Neural progenitor cell (in vitro differentiated cells): ENCODE results near the gene SLC6A11. TPM values are rescaled to one million over a fixed set of nuclear protein-coding genes. Genes with fewer than 3 reads are reported as not detected.

Source experiments
- DNase-seq: peaks from one replicate; pipeline ENCODE4 v3.0.0-alpha.2; 2016; ENCODE audit warnings: low spot score
- H2AFZ ChIP-seq: fragments of 200-600 bp; sonication (generic); replicated peaks from 2 replicates; pipeline ENCODE4 v1.6.1; 2016; ENCODE audit warnings: antibody characterized with exemption
- H3F3A ChIP-seq: fragments of 200-600 bp; sonication (generic); 2 replicates; pipeline ENCODE4 v1.6.1; 2016; ENCODE audit warnings: antibody characterized with exemption, low read depth
- H3K27ac ChIP-seq: fragments of 200-600 bp; sonication (generic); 2 replicates; pipeline ENCODE4 v1.5.1; 2016; ENCODE audit warnings: mild to moderate bottlenecking
- H3K27me3 ChIP-seq: fragments of 200-600 bp; sonication (generic); 2 replicates; pipeline ENCODE4 v1.6.1; 2016; ENCODE audit warnings: mild to moderate bottlenecking, moderate library complexity
- H3K36me3 ChIP-seq: fragments of 200-600 bp; sonication (generic); 2 replicates; pipeline ENCODE4 v1.5.1; 2016
- H3K4me1 ChIP-seq: fragments of 200-600 bp; sonication (generic); 2 replicates; pipeline ENCODE4 v1.6.1; 2016; ENCODE audit warnings: mixed run types
- H3K4me2 ChIP-seq: fragments of 200-600 bp; sonication (generic); 2 replicates; pipeline ENCODE4 v1.6.1; 2016
- H3K4me3 ChIP-seq: fragments of 200-600 bp; sonication (generic); 2 replicates; pipeline ENCODE4 v1.5.1; 2016
- H3K79me2 ChIP-seq: fragments of 200-600 bp; sonication (generic); 2 replicates; pipeline ENCODE4 v1.6.1; 2016; ENCODE audit warnings: low read depth
- H3K9ac ChIP-seq: fragments of 200-600 bp; sonication (generic); 2 replicates; pipeline ENCODE4 v1.6.1; 2016
- H3K9me3 ChIP-seq: fragments of 200-600 bp; sonication (generic); 2 replicates; pipeline ENCODE4 v1.5.1; 2016; ENCODE audit warnings: low read depth
- H4K20me1 ChIP-seq: fragments of 200-600 bp; sonication (generic); 2 replicates; pipeline ENCODE4 v1.6.1; 2016; ENCODE audit warnings: low read depth
- H3K27ac Mint-ChIP-seq: 3 replicates; pipeline ENCODE4 v1.8.0; 2021; ENCODE audit warnings: mixed read lengths
- H3K27me3 Mint-ChIP-seq: 2 replicates; pipeline ENCODE4 v1.8.0; 2022; ENCODE audit warnings: low read depth, mild to moderate bottlenecking, inconsistent platforms, moderate library complexity, mixed read lengths; ENCODE audit not compliant: insufficient read depth
- H3K36me3 Mint-ChIP-seq: 3 replicates; pipeline ENCODE4 v1.8.0; 2021; ENCODE audit warnings: mixed read lengths
- H3K4me1 Mint-ChIP-seq: 3 replicates; pipeline ENCODE4 v1.8.0; 2021; ENCODE audit warnings: mixed read lengths
- H3K4me3 Mint-ChIP-seq: 3 replicates; pipeline ENCODE4 v1.8.0; 2021; ENCODE audit warnings: mild to moderate bottlenecking, moderate library complexity, mixed read lengths
- H3K9me3 Mint-ChIP-seq: 3 replicates; pipeline ENCODE4 v1.8.0; 2020; ENCODE audit warnings: mixed read lengths
- EZH2 ChIP-seq: fragments of 200-600 bp; sonication (generic); IDR thresholded peaks from 2 replicates; pipeline ENCODE4 v1.6.1; 2017; ENCODE audit warnings: antibody characterized with exemption, mild to moderate bottlenecking, moderate library complexity
- EZH2phosphoT487 ChIP-seq: fragments of 200-600 bp; sonication (generic); IDR thresholded peaks from 2 replicates; pipeline ENCODE4 v1.6.1; 2017; ENCODE audit warnings: antibody characterized with exemption
- total RNA-seq: library from RNA; depleted of rRNA; stranded (reverse); fragments of >200 nt; gene quantifications from 2 replicates; pipeline ENCODE4 v1.2.3, GENCODE V29; 2015; ENCODE audit warnings: low replicate concordance
- TF ChIP-seq, protein P1 (sequence below): fragments of 200-600 bp; sonication (generic); IDR thresholded peaks from 2 replicates; pipeline ENCODE4 v1.5.1; 2017; ENCODE audit warnings: antibody characterized with exemption, mild to moderate bottlenecking

SLC6A11 gene
- total RNA-seq, 1 donor from 2014 or later = 0.86 TPM

GRCh38 chr3:10988001-10988665, 172.1 kb downstream of the SLC6A11 start:
- Histone ChIP-seq H3K9me3 (no peaks in the 10 kb centered on the region), H3K9ac (no peak overlapping the region), H3K4me1 (no peaks in the 10 kb centered on the region), H3K27me3 (peaks cover 33% of the 10 kb centered on the region), H3F3A (peaks cover 11% of the 10 kb centered on the region), H2AFZ (no peak overlapping the region), H3K27ac (no peak overlapping the region), H3K4me2 (no peak overlapping the region), H3K36me3 (no peaks in the 10 kb centered on the region), H3K4me3 (no peak overlapping the region), H3K79me2 (no peaks in the 10 kb centered on the region), H4K20me1 (no peaks in the 10 kb centered on the region)
- TF ChIP-seq, protein P1, sequence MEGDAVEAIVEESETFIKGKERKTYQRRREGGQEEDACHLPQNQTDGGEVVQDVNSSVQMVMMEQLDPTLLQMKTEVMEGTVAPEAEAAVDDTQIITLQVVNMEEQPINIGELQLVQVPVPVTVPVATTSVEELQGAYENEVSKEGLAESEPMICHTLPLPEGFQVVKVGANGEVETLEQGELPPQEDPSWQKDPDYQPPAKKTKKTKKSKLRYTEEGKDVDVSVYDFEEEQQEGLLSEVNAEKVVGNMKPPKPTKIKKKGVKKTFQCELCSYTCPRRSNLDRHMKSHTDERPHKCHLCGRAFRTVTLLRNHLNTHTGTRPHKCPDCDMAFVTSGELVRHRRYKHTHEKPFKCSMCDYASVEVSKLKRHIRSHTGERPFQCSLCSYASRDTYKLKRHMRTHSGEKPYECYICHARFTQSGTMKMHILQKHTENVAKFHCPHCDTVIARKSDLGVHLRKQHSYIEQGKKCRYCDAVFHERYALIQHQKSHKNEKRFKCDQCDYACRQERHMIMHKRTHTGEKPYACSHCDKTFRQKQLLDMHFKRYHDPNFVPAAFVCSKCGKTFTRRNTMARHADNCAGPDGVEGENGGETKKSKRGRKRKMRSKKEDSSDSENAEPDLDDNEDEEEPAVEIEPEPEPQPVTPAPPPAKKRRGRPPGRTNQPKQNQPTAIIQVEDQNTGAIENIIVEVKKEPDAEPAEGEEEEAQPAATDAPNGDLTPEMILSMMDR = no peak
- TF ChIP-seq EZH2phosphoT487 (no peak), EZH2 (no peak)
- no peaks in the 10 kb centered on the region for H3K36me3 Mint-ChIP-seq
- H3K27ac Mint-ChIP-seq = peak overlapping the region; percentile 66
- peaks cover 33% of the 10 kb centered on the region for H3K27me3 Mint-ChIP-seq
- H3K9me3 Mint-ChIP-seq = no peaks in the 10 kb centered on the region
- peaks cover 38% of the 10 kb centered on the region for H3K4me1 Mint-ChIP-seq
- no peak for DNase-seq
- H3K4me3 Mint-ChIP-seq = no peak overlapping the region

GRCh38 chr3:10988991-10989484, 173.0 kb downstream of the SLC6A11 start:
- Histone ChIP-seq H4K20me1 (no peaks in the 10 kb centered on the region), H2AFZ (no peak overlapping the region), H3F3A (peaks cover 11% of the 10 kb centered on the region), H3K9me3 (no peaks in the 10 kb centered on the region), H3K36me3 (no peaks in the 10 kb centered on the region), H3K4me1 (peaks cover 2% of the 10 kb centered on the region), H3K79me2 (no peaks in the 10 kb centered on the region), H3K27ac (no peak overlapping the region), H3K4me2 (no peak overlapping the region), H3K27me3 (peaks cover 42% of the 10 kb centered on the region), H3K4me3 (no peak overlapping the region), H3K9ac (no peak overlapping the region)
- no peak for DNase-seq
- no peak for TF ChIP-seq EZH2
- TF ChIP-seq EZH2phosphoT487 = no peak
- TF ChIP-seq, protein P1 = no peak
- no peak overlapping the region for H3K4me3 Mint-ChIP-seq
- H3K27ac Mint-ChIP-seq = no peak overlapping the region
- H3K27me3 Mint-ChIP-seq = peaks cover 42% of the 10 kb centered on the region
- no peaks in the 10 kb centered on the region for H3K9me3 Mint-ChIP-seq
- H3K4me1 Mint-ChIP-seq = peaks cover 35% of the 10 kb centered on the region
- H3K36me3 Mint-ChIP-seq = no peaks in the 10 kb centered on the region

Other genes starting within 250 kb of the SLC6A11 start
- gene SLC6A1, start 176.5 kb downstream of the SLC6A11 start, total RNA-seq = 0.52 and 0.77 TPM in 2 replicates